Measurements from ENCODE around the gene USP7. TPM values are rescaled to one million over a fixed set of nuclear protein-coding genes. Genes with fewer than 3 reads are reported as not detected.

Gene USP7
- polyA plus RNA-seq, 1 donor (not counting 4 experiments of a cell fraction or from before 2014, with no cell fraction given), result 63.4 TPM

- H3K9me3 ChIP-seq (ENCODE audit: control insufficient read depth, low read depth, low read length), result no peaks in the 10 kb centered on the region
- H3K4me3 ChIP-seq (ENCODE audit: control insufficient read depth in 2 of 3, extremely low read depth in 1 of 3, insufficient read depth in 2 of 3, low read depth in 1 of 3, low read length in 3 of 3), result no peak overlapping the region
- dilution Hi-C loops (cut with MboI; ENCODE audit: extremely low pct_ligation_motif_present, low sequenced_read_pairs), result no loop called here
- H3K79me2 ChIP-seq (ENCODE audit: control insufficient read depth, insufficient read depth, low read length), result no peaks in the 10 kb centered on the region
- TF ChIP-seq, protein P1, sequence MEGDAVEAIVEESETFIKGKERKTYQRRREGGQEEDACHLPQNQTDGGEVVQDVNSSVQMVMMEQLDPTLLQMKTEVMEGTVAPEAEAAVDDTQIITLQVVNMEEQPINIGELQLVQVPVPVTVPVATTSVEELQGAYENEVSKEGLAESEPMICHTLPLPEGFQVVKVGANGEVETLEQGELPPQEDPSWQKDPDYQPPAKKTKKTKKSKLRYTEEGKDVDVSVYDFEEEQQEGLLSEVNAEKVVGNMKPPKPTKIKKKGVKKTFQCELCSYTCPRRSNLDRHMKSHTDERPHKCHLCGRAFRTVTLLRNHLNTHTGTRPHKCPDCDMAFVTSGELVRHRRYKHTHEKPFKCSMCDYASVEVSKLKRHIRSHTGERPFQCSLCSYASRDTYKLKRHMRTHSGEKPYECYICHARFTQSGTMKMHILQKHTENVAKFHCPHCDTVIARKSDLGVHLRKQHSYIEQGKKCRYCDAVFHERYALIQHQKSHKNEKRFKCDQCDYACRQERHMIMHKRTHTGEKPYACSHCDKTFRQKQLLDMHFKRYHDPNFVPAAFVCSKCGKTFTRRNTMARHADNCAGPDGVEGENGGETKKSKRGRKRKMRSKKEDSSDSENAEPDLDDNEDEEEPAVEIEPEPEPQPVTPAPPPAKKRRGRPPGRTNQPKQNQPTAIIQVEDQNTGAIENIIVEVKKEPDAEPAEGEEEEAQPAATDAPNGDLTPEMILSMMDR (optimal IDR thresholded peaks at IDR 0.05 in 1 of 3, IDR thresholded peaks at IDR 0.05 in 1 of 3, conservative IDR thresholded peaks at IDR 0.05 in 1 of 3; ENCODE audit: extremely low read depth in 1 of 3, insufficient read depth in 2 of 3, low read length in 3 of 3), result no peak
- no peak for TF ChIP-seq EZH2 (IDR thresholded peaks at IDR 0.05; ENCODE audit: low read length)
- H3K9ac ChIP-seq (ENCODE audit: control insufficient read depth, extremely low read depth, insufficient read depth, low read length), result no peak overlapping the region
- peaks cover under 1% of the 10 kb centered on the region for H3K4me1 ChIP-seq (ENCODE audit: control insufficient read depth, extremely low read depth, insufficient read depth, low read length)
- H2AFZ ChIP-seq (ENCODE audit: control insufficient read depth, low read length), result no peak overlapping the region
- no peaks in the 10 kb centered on the region for H3K27me3 ChIP-seq (ENCODE audit: control insufficient read depth, extremely low read depth, insufficient read depth, low read length)
- no peaks in the 10 kb centered on the region for H4K20me1 ChIP-seq (ENCODE audit: control insufficient read depth, extremely low read depth, insufficient read depth, low read length)
- H3K36me3 ChIP-seq (ENCODE audit: control insufficient read depth in 2 of 2, extremely low read depth in 1 of 2, insufficient read depth in 2 of 2, low read length in 2 of 2), result no peaks in the 10 kb centered on the region
- no peak overlapping the region for H3K4me2 ChIP-seq (ENCODE audit: control insufficient read depth, extremely low read depth, insufficient read depth, low read depth, low read length)
- H3K27ac ChIP-seq (ENCODE audit: control insufficient read depth, insufficient read depth, low read length), result no peak overlapping the region
- no peak for FAIRE-seq
- no peaks in the 10 kb centered on the region for H3K9me1 ChIP-seq (ENCODE audit: control insufficient read depth, extremely low read depth, insufficient read depth, low read length)
- no peak for DNase-seq (ENCODE audit: low read depth, low spot score)
These were observed 39.6 kb upstream of the USP7 start for GRCh38 chr16:9003322-9003721.

DNA sequence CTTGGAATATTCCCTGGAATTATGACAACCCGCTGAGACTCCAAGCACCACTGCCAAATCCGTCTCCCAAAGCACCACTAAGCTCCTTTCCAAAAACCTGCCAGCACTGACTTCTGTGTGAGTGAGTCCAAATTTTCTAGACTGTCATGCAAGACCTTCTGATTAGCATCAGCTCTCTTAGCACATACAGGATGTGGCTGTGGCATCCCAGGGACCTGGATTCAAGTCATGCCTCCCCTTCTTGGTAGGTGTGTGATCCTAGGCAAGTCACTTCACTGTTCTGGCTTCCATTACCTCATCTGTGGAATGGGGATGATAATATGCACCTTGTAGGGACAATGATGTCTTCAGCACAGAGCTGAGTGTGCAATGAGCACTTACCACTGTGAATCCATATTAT, 38.3 kb upstream of the USP7 start:
- H3K4me1 ChIP-seq (ENCODE audit: control insufficient read depth, extremely low read depth, insufficient read depth, low read length), result no peaks in the 10 kb centered on the region
- H4K20me1 ChIP-seq (ENCODE audit: control insufficient read depth, extremely low read depth, insufficient read depth, low read length), result no peaks in the 10 kb centered on the region
- H3K27me3 ChIP-seq (ENCODE audit: control insufficient read depth, extremely low read depth, insufficient read depth, low read length), result no peaks in the 10 kb centered on the region
- H3K4me3 ChIP-seq (ENCODE audit: control insufficient read depth in 2 of 3, extremely low read depth in 1 of 3, insufficient read depth in 2 of 3, low read depth in 1 of 3, low read length in 3 of 3), result no peak overlapping the region
- dilution Hi-C loops (cut with MboI; ENCODE audit: extremely low pct_ligation_motif_present, low sequenced_read_pairs), result no loop called here
- FAIRE-seq (no peak), DNase-seq (ENCODE audit: low read depth, low spot score) (no peak)
- H3K27ac ChIP-seq (ENCODE audit: control insufficient read depth, insufficient read depth, low read length), result no peak overlapping the region
- no peak overlapping the region for H3K4me2 ChIP-seq (ENCODE audit: control insufficient read depth, extremely low read depth, insufficient read depth, low read depth, low read length)
- H3K9ac ChIP-seq (ENCODE audit: control insufficient read depth, extremely low read depth, insufficient read depth, low read length), result no peak overlapping the region
- no peak for TF ChIP-seq EZH2 (IDR thresholded peaks at IDR 0.05; ENCODE audit: low read length)
- TF ChIP-seq, protein P1 (optimal IDR thresholded peaks at IDR 0.05 in 1 of 3, IDR thresholded peaks at IDR 0.05 in 1 of 3, conservative IDR thresholded peaks at IDR 0.05 in 1 of 3; ENCODE audit: extremely low read depth in 1 of 3, insufficient read depth in 2 of 3, low read length in 3 of 3), result no peak
- no peak overlapping the region for H2AFZ ChIP-seq (ENCODE audit: control insufficient read depth, low read length)
- H3K9me1 ChIP-seq (ENCODE audit: control insufficient read depth, extremely low read depth, insufficient read depth, low read length), result no peaks in the 10 kb centered on the region
- H3K36me3 ChIP-seq (ENCODE audit: control insufficient read depth in 2 of 2, extremely low read depth in 1 of 2, insufficient read depth in 2 of 2, low read length in 2 of 2), result no peaks in the 10 kb centered on the region
- no peaks in the 10 kb centered on the region for H3K79me2 ChIP-seq (ENCODE audit: control insufficient read depth, insufficient read depth, low read length)
- H3K9me3 ChIP-seq (ENCODE audit: control insufficient read depth, low read depth, low read length), result no peaks in the 10 kb centered on the region
